ENCODE data around the gene MEIKIN. TPM values are rescaled to one million over a fixed set of nuclear protein-coding genes. Genes with fewer than 3 reads are reported as not detected.

Gene MEIKIN
- total and polyA plus RNA-seq, 2 of the 8 experiments (the other 6 are each of a cell fraction or from before 2014, with no cell fraction given) = not detected

DNA sequence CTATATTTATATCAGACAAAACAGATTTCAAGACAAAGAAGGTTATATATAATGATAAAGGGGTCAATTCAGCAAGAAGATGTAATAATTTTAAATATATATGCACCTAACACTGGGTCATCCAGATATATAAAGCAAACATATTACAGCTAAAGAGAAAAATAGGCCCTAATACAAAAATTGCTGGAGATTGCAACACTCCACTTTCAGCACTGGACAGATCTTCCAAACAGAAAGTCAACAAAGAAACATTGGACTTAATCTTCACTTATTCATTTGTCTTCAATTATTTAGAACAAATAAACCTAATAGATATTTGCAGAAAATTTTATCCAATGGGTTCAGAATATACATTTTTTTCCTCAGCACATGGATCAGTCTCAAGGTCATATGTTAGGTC lies 45.8 kb downstream of the MEIKIN start:
- Histone ChIP-seq H2AK5ac (ENCODE audit: low read depth, low read length) (no peak overlapping the region), H3K27ac (ENCODE audit: low read depth, low read length) (no peak overlapping the region), H2BK120ac (replicated peaks; ENCODE audit: low read depth, low read length) (no peak overlapping the region), H3K4me3 (ENCODE audit: extremely low read depth in 1 of 4, insufficient read depth in 2 of 4, low read depth in 3 of 4, low read length in 4 of 4) (no peak overlapping the region), H3K23me2 (ENCODE audit: low read depth, low read length) (no peaks in the 10 kb centered on the region), H3K4me2 (ENCODE audit: insufficient read depth in 1 of 2, low read depth in 2 of 2, low read length in 2 of 2) (no peak overlapping the region), H3K9ac (replicated peaks in 1 of 4; ENCODE audit: extremely low read depth in 1 of 4, low read depth in 3 of 4, low read length in 3 of 4) (no peak overlapping the region), H4K8ac (ENCODE audit: extremely low read depth, insufficient read depth, low read length) (no peak overlapping the region), H2BK5ac (ENCODE audit: low read depth, low read length) (no peak overlapping the region), H4K5ac (ENCODE audit: insufficient read length, low read depth, low read length) (no peak overlapping the region), H4K20me1 (replicated peaks in 1 of 2; ENCODE audit: control insufficient read depth in 1 of 2, insufficient read depth in 2 of 2, low read length in 2 of 2) (no peaks in the 10 kb centered on the region), H2BK12ac (ENCODE audit: low read depth, low read length) (no peak overlapping the region), H3K14ac (ENCODE audit: insufficient read length) (no peak overlapping the region), H3K56ac (replicated peaks; ENCODE audit: insufficient read length, low read depth, low read length) (no peak overlapping the region), H2AFZ (ENCODE audit: low read length) (no peak overlapping the region), H3K27me3 (replicated peaks in 1 of 4; ENCODE audit: control insufficient read depth in 3 of 4, extremely low read depth in 1 of 4, insufficient read depth in 3 of 4, low read length in 3 of 4) (no peaks in the 10 kb centered on the region), H3K79me1 (ENCODE audit: low read depth, low read length) (no peaks in the 10 kb centered on the region), H3K4ac (replicated peaks; ENCODE audit: insufficient read length, low read depth, low read length) (no peak overlapping the region), H3K79me2 (ENCODE audit: control insufficient read depth in 1 of 2, insufficient read depth in 2 of 2, low read length in 2 of 2) (no peaks in the 10 kb centered on the region), H3K23ac (ENCODE audit: insufficient read length) (no peak overlapping the region), H3K9me3 (ENCODE audit: insufficient read depth in 2 of 2, low read depth in 1 of 2, low read length in 1 of 2) (peaks cover 0 to 3% of the 10 kb centered on the region in 2 experiments; a peak in 1 of 4 replicates), H3K18ac (ENCODE audit: extremely low read depth, low read length) (no peak overlapping the region), H2BK15ac (ENCODE audit: low read length) (no peak overlapping the region), H3K4me1 (replicated peaks in 1 of 4; ENCODE audit: control insufficient read depth in 3 of 4, insufficient read depth in 4 of 4, low read length in 3 of 4) (no peaks in the 10 kb centered on the region), H3K36me3 (ENCODE audit: control insufficient read depth in 2 of 4, insufficient read depth in 4 of 4, low read length in 3 of 4) (no peaks in the 10 kb centered on the region), H2BK20ac (ENCODE audit: low read length) (no peak overlapping the region), H4K91ac (replicated peaks; ENCODE audit: insufficient read length, low read length) (no peak overlapping the region)
- ChIA-PET CTCF (ENCODE audit: partially characterized antibody) (interaction anchor here (0.7 to 1.1 kb wide), 2 partner anchors 21 to 108 kb away, joined by 3 to 4 read pairs; no protein-coding TSS in a partner anchor), POLR2A (ENCODE audit: partially characterized antibody) (no interaction called here)
- no peak for DNase-seq (ENCODE audit: low read depth in 1 of 2, low spot score in 2 of 2)
- FAIRE-seq = no peak
- TF ChIP-seq, protein P1, sequence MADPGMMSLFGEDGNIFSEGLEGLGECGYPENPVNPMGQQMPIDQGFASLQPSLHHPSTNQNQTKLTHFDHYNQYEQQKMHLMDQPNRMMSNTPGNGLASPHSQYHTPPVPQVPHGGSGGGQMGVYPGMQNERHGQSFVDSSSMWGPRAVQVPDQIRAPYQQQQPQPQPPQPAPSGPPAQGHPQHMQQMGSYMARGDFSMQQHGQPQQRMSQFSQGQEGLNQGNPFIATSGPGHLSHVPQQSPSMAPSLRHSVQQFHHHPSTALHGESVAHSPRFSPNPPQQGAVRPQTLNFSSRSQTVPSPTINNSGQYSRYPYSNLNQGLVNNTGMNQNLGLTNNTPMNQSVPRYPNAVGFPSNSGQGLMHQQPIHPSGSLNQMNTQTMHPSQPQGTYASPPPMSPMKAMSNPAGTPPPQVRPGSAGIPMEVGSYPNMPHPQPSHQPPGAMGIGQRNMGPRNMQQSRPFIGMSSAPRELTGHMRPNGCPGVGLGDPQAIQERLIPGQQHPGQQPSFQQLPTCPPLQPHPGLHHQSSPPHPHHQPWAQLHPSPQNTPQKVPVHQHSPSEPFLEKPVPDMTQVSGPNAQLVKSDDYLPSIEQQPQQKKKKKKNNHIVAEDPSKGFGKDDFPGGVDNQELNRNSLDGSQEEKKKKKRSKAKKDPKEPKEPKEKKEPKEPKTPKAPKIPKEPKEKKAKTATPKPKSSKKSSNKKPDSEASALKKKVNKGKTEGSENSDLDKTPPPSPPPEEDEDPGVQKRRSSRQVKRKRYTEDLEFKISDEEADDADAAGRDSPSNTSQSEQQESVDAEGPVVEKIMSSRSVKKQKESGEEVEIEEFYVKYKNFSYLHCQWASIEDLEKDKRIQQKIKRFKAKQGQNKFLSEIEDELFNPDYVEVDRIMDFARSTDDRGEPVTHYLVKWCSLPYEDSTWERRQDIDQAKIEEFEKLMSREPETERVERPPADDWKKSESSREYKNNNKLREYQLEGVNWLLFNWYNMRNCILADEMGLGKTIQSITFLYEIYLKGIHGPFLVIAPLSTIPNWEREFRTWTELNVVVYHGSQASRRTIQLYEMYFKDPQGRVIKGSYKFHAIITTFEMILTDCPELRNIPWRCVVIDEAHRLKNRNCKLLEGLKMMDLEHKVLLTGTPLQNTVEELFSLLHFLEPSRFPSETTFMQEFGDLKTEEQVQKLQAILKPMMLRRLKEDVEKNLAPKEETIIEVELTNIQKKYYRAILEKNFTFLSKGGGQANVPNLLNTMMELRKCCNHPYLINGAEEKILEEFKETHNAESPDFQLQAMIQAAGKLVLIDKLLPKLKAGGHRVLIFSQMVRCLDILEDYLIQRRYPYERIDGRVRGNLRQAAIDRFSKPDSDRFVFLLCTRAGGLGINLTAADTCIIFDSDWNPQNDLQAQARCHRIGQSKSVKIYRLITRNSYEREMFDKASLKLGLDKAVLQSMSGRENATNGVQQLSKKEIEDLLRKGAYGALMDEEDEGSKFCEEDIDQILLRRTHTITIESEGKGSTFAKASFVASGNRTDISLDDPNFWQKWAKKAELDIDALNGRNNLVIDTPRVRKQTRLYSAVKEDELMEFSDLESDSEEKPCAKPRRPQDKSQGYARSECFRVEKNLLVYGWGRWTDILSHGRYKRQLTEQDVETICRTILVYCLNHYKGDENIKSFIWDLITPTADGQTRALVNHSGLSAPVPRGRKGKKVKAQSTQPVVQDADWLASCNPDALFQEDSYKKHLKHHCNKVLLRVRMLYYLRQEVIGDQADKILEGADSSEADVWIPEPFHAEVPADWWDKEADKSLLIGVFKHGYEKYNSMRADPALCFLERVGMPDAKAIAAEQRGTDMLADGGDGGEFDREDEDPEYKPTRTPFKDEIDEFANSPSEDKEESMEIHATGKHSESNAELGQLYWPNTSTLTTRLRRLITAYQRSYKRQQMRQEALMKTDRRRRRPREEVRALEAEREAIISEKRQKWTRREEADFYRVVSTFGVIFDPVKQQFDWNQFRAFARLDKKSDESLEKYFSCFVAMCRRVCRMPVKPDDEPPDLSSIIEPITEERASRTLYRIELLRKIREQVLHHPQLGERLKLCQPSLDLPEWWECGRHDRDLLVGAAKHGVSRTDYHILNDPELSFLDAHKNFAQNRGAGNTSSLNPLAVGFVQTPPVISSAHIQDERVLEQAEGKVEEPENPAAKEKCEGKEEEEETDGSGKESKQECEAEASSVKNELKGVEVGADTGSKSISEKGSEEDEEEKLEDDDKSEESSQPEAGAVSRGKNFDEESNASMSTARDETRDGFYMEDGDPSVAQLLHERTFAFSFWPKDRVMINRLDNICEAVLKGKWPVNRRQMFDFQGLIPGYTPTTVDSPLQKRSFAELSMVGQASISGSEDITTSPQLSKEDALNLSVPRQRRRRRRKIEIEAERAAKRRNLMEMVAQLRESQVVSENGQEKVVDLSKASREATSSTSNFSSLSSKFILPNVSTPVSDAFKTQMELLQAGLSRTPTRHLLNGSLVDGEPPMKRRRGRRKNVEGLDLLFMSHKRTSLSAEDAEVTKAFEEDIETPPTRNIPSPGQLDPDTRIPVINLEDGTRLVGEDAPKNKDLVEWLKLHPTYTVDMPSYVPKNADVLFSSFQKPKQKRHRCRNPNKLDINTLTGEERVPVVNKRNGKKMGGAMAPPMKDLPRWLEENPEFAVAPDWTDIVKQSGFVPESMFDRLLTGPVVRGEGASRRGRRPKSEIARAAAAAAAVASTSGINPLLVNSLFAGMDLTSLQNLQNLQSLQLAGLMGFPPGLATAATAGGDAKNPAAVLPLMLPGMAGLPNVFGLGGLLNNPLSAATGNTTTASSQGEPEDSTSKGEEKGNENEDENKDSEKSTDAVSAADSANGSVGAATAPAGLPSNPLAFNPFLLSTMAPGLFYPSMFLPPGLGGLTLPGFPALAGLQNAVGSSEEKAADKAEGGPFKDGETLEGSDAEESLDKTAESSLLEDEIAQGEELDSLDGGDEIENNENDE (IDR thresholded peaks at IDR 0.05; ENCODE audit: insufficient replicate concordance, low read length) = no peak
